HCT116 (cell line): ENCODE data around the gene MAPRE3. TPM values are rescaled to one million over a fixed set of nuclear protein-coding genes. Genes with fewer than 3 reads are reported as not detected.

ENCODE experiments used
- ATAC-seq: fragments of 200-7000 bp; cut with Tn5 transposase; 2 replicates; pipeline ENCODE4 v1.9.1; 2020; ENCODE audit warnings: mild to moderate bottlenecking, moderate library complexity
- BruUV-seq: library from RNA; stranded (reverse); fragments of 400-500 nt; replicated peaks from 2 replicates; lab custom pipeline; 2021; lab: Mats Ljungman, UMichigan
- CTCF ChIA-PET: fragments of 300-600 bp; sonication (Branson Sonifier 250); formaldehyde crosslinking; loops from one replicate; lab custom pipeline; 2021; ENCODE audit warnings: antibody characterized with exemption; lab: Charles Lee
- POLR2A ChIA-PET: fragments of 300-600, 350-600 bp; sonication (Branson Sonifier 250); formaldehyde crosslinking; loops from one replicate; lab custom pipeline; 2021; ENCODE audit warnings: antibody characterized with exemption; lab: Charles Lee
- RAD21 ChIA-PET, 2 experiments: fragments of 300-600 bp; sonication (Branson Sonifier 250); formaldehyde crosslinking; loops; one replicate each; lab custom pipeline; 2023; ENCODE audit warnings: low total read pairs in 2 of 2; ENCODE audit not compliant: uncharacterized antibody in 2 of 2, unreplicated experiment in 2 of 2, low non-redundant PET in 1 of 2; lab: Charles Lee
- DNase-seq: peaks from one replicate; pipeline ENCODE4 v3.0.0-alpha.2; 2010; ENCODE audit warnings: low read depth, low spot score
- H2AFZ ChIP-seq: fragments of 200-600 bp; shearing (Covaris generic), sonication (generic); 2 replicates; pipeline ENCODE4 v1.6.1; 2017; ENCODE audit warnings: low read depth, mixed run types, mixed read lengths, antibody characterized with exemption, low read length; ENCODE audit not compliant: poor library complexity, severe bottlenecking
- H3K27ac ChIP-seq: 2 replicates; pipeline ENCODE4 v1.5.1; 2012; ENCODE audit warnings: low read depth, low read length
- H3K27me3 ChIP-seq: fragments of 200-600 bp; sonication (generic); 2 replicates; pipeline ENCODE4 v1.6.1; 2016; ENCODE audit warnings: mixed run types, low read length, mixed read lengths; ENCODE audit not compliant: insufficient read depth
- H3K36me3 ChIP-seq, 2 experiments: fragments of 200-500 bp in 1 of 2; fragments of 200-600 bp in 1 of 2; sonication (Bioruptor generic) in 1 of 2; sonication (generic) in 1 of 2; 2 replicates each; pipeline versions ENCODE4 v1.5.1 to v1.6.1; 2014 to 2016; ENCODE audit warnings: low read length in 2 of 2, inconsistent platforms in 1 of 2, mixed read lengths in 1 of 2, mixed run types in 1 of 2; ENCODE audit not compliant: insufficient read depth in 2 of 2, control insufficient read depth in 1 of 2
- H3K4me1 ChIP-seq, 2 experiments: fragments of 200-600 bp in 1 of 2; sonication (generic) in 1 of 2; 2 replicates each; pipeline versions ENCODE4 v1.5.1 to v1.6.1; 2012 to 2017; ENCODE audit warnings: low read length in 2 of 2, inconsistent platforms in 1 of 2, mild to moderate bottlenecking in 1 of 2, mixed read lengths in 1 of 2, mixed run types in 1 of 2, moderate library complexity in 1 of 2; ENCODE audit not compliant: insufficient read depth in 2 of 2, control insufficient read depth in 1 of 2
- H3K4me2 ChIP-seq: fragments of 200-600 bp; sonication (generic); 2 replicates; pipeline ENCODE4 v1.6.1; 2017; ENCODE audit warnings: mixed run types, low read length, mixed read lengths
- H3K4me3 ChIP-seq, 2 experiments: fragments of 200-600 bp in 1 of 2; sonication (generic) in 1 of 2; replicated peaks in 1 of 2; 2 replicates each; pipeline ENCODE4 v1.5.1; 2011 to 2016; ENCODE audit warnings: low read length in 2 of 2, control low read depth in 1 of 2, low read depth in 1 of 2, mild to moderate bottlenecking in 1 of 2, mixed read lengths in 1 of 2, mixed run types in 1 of 2
- H3K79me2 ChIP-seq: fragments of 200-600 bp; sonication (generic); 2 replicates; pipeline ENCODE4 v1.6.1; 2017; ENCODE audit warnings: mild to moderate bottlenecking, mixed run types, low read length, moderate library complexity, mixed read lengths; ENCODE audit not compliant: insufficient read depth
- H3K9ac ChIP-seq: fragments of 200-600 bp; sonication (generic); 2 replicates; pipeline ENCODE4 v1.6.1; 2016; ENCODE audit warnings: low read length, mixed read lengths
- H3K9me2 ChIP-seq: fragments of 200-600 bp; sonication (generic), shearing (Covaris generic); 2 replicates; pipeline ENCODE4 v1.6.1; 2017; ENCODE audit warnings: mixed run types, mild to moderate bottlenecking, moderate library complexity; ENCODE audit not compliant: insufficient read depth
- H3K9me3 ChIP-seq, 2 experiments: fragments of 200-500 bp in 1 of 2; fragments of 200-600 bp in 1 of 2; sonication (Bioruptor generic) in 1 of 2; sonication (generic) in 1 of 2; 2 replicates each; pipeline ENCODE4 v1.6.1; 2014 to 2017; ENCODE audit warnings: low read length in 2 of 2, mixed read lengths in 2 of 2, inconsistent platforms in 1 of 2, low read depth in 1 of 2, mild to moderate bottlenecking in 1 of 2, mixed run types in 1 of 2, moderate library complexity in 1 of 2; ENCODE audit not compliant: control insufficient read depth in 1 of 2, insufficient read depth in 1 of 2
- H4K20me1 ChIP-seq: fragments of 200-600 bp; sonication (generic), shearing (Covaris generic); 2 replicates; pipeline ENCODE4 v1.6.1; 2017; ENCODE audit warnings: mixed run types, mild to moderate bottlenecking, moderate library complexity; ENCODE audit not compliant: insufficient read depth
- CBX3 ChIP-seq: IDR thresholded peaks from 2 replicates; pipeline ENCODE4 v1.6.1; 2012; ENCODE audit warnings: low read depth
- CEBPB ChIP-seq: IDR thresholded peaks from 2 replicates; pipeline ENCODE4 v1.6.1; 2012; ENCODE audit warnings: low read depth
- EGR1 ChIP-seq: IDR thresholded peaks from 2 replicates; pipeline ENCODE4 v1.6.1; 2012; ENCODE audit warnings: low read depth
- ELF1 ChIP-seq: IDR thresholded peaks from 2 replicates; pipeline ENCODE4 v1.6.1; 2012; ENCODE audit warnings: low read depth, borderline replicate concordance
- EZH2 ChIP-seq: fragments of 200-600 bp; sonication (generic); IDR thresholded peaks from 2 replicates; pipeline ENCODE4 v1.6.1; 2017; ENCODE audit warnings: antibody characterized with exemption, mixed run types
- EZH2phosphoT487 ChIP-seq: fragments of 200-600 bp; IDR thresholded peaks from 2 replicates; pipeline ENCODE4 v1.6.1; 2018; ENCODE audit warnings: antibody characterized with exemption, borderline replicate concordance
- SIN3A ChIP-seq: IDR thresholded peaks from 2 replicates; pipeline ENCODE4 v1.6.1; 2012; ENCODE audit warnings: low read depth
- SRF ChIP-seq: IDR thresholded peaks from 2 replicates; pipeline ENCODE4 v1.6.1; 2012; ENCODE audit warnings: low read depth
- TCF7L2 ChIP-seq: IDR thresholded peaks from 2 replicates; pipeline ENCODE4 v1.7.0; 2011; ENCODE audit warnings: borderline replicate concordance, inconsistent platforms; ENCODE audit not compliant: insufficient read depth, insufficient read length; ENCODE audit errors: extremely low read depth
- YY1 ChIP-seq: IDR thresholded peaks from 2 replicates; pipeline ENCODE4 v1.6.1; 2011; ENCODE audit warnings: low read length, low read depth, moderate library complexity, mild to moderate bottlenecking; ENCODE audit not compliant: insufficient replicate concordance; ENCODE audit errors: extremely low read depth
- ZNF274 ChIP-seq: fragments of 200-500 bp; sonication (Bioruptor generic); IDR thresholded peaks from 2 replicates; pipeline ENCODE4 v1.6.1; 2014; ENCODE audit warnings: mild to moderate bottlenecking, low read depth, low read length, inconsistent platforms
- intact Hi-C: fragments of 100-400 bp; cut with micrococcal nuclease; formaldehyde crosslinking; loops from 2 replicates; pipeline ENCODE4 v1.10.0; 2022
- total RNA-seq: library from RNA; stranded (reverse); gene quantifications from one replicate; pipeline ENCODE4 v1.2.1, GENCODE V29; 2021; ENCODE audit not compliant: unreplicated experiment
- TF ChIP-seq, protein P1 (sequence below): IDR thresholded peaks from 2 replicates; pipeline ENCODE4 v1.6.1; 2012; ENCODE audit warnings: low read depth
- TF ChIP-seq, protein P2 (sequence below): IDR thresholded peaks from 2 replicates; pipeline ENCODE4 v1.6.1; 2011; ENCODE audit warnings: mild to moderate bottlenecking, low read length, moderate library complexity; ENCODE audit not compliant: insufficient replicate concordance; ENCODE audit errors: extremely low read depth

MAPRE3 gene
- total RNA-seq, 1 experiment from 2014 or later, result 12.1 TPM

DNA sequence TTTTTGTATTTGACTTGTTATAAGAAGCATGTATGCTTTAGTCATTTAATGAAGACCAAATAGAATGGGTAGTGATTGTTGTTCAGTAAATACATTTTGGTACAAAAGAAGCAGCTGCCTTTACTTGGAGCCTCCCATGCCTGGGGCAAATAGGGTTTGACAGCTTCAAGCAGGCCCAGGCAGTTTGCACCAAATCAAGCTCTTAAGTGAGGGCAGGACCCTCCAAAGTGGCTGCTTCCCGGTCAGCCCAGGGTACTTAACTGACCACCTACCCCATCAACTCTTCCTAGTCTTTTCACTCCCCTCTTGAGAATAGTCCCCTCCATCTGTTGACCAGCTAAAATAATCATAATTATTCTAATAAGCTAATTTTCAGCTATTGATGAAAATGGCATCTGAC lies 5.2 kb downstream of the MAPRE3 start:
- no peaks in the 10 kb centered on the region for H3K9me3 ChIP-seq
- no peak for DNase-seq
- intact Hi-C loops, result no loop called here
- no peak for ATAC-seq
- H3K4me2 ChIP-seq, result no peak overlapping the region
- no peaks in the 10 kb centered on the region for H3K9me2 ChIP-seq
- ChIA-PET CTCF (interaction anchor here (1.6 kb wide), 1 partner anchor 14 kb away, joined by 5 read pairs; no protein-coding TSS in a partner anchor), POLR2A (no interaction called here), RAD21 (no interaction called here)
- no peak overlapping the region for H2AFZ ChIP-seq
- H3K4me3 ChIP-seq, result no peak overlapping the region
- no TSS peak for BruUV-seq
- H3K36me3 ChIP-seq, result no peaks in the 10 kb centered on the region
- no peak overlapping the region for H3K9ac ChIP-seq
- peaks cover 0 to 18% of the 10 kb centered on the region in 2 experiments; a peak in 2 of 4 replicates for H3K4me1 ChIP-seq
- no peaks in the 10 kb centered on the region for H3K27me3 ChIP-seq
- H3K27ac ChIP-seq, result no peak overlapping the region
- H4K20me1 ChIP-seq, result no peaks in the 10 kb centered on the region
- no peak for TF ChIP-seq TCF7L2
- TF ChIP-seq CEBPB, result no peak
- TF ChIP-seq EZH2, result no peak
- no peak for TF ChIP-seq CBX3
- TF ChIP-seq, protein P1, sequence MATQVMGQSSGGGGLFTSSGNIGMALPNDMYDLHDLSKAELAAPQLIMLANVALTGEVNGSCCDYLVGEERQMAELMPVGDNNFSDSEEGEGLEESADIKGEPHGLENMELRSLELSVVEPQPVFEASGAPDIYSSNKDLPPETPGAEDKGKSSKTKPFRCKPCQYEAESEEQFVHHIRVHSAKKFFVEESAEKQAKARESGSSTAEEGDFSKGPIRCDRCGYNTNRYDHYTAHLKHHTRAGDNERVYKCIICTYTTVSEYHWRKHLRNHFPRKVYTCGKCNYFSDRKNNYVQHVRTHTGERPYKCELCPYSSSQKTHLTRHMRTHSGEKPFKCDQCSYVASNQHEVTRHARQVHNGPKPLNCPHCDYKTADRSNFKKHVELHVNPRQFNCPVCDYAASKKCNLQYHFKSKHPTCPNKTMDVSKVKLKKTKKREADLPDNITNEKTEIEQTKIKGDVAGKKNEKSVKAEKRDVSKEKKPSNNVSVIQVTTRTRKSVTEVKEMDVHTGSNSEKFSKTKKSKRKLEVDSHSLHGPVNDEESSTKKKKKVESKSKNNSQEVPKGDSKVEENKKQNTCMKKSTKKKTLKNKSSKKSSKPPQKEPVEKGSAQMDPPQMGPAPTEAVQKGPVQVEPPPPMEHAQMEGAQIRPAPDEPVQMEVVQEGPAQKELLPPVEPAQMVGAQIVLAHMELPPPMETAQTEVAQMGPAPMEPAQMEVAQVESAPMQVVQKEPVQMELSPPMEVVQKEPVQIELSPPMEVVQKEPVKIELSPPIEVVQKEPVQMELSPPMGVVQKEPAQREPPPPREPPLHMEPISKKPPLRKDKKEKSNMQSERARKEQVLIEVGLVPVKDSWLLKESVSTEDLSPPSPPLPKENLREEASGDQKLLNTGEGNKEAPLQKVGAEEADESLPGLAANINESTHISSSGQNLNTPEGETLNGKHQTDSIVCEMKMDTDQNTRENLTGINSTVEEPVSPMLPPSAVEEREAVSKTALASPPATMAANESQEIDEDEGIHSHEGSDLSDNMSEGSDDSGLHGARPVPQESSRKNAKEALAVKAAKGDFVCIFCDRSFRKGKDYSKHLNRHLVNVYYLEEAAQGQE, result no peak
- no peak for TF ChIP-seq EGR1
- TF ChIP-seq YY1, result no peak
- TF ChIP-seq, protein P2, sequence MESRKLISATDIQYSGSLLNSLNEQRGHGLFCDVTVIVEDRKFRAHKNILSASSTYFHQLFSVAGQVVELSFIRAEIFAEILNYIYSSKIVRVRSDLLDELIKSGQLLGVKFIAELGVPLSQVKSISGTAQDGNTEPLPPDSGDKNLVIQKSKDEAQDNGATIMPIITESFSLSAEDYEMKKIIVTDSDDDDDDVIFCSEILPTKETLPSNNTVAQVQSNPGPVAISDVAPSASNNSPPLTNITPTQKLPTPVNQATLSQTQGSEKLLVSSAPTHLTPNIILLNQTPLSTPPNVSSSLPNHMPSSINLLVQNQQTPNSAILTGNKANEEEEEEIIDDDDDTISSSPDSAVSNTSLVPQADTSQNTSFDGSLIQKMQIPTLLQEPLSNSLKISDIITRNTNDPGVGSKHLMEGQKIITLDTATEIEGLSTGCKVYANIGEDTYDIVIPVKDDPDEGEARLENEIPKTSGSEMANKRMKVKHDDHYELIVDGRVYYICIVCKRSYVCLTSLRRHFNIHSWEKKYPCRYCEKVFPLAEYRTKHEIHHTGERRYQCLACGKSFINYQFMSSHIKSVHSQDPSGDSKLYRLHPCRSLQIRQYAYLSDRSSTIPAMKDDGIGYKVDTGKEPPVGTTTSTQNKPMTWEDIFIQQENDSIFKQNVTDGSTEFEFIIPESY, result no peak
- TF ChIP-seq ELF1, result no peak
- no peak for TF ChIP-seq SRF
- no peak for TF ChIP-seq SIN3A
- TF ChIP-seq ZNF274, result no peak
- TF ChIP-seq EZH2phosphoT487, result no peak
- no peaks in the 10 kb centered on the region for H3K79me2 ChIP-seq
